HG03439 (cell line): Measurements from ENCODE around the gene GALNT17.

Experiments used
- ATAC-seq: cut with Tn5 transposase; IDR thresholded peaks from one replicate; pipeline ENCODE4 v1.9.1; 2021; ENCODE audit warnings: mild to moderate bottlenecking, moderate library complexity; ENCODE audit not compliant: unreplicated experiment

Gene GALNT17

DNA sequence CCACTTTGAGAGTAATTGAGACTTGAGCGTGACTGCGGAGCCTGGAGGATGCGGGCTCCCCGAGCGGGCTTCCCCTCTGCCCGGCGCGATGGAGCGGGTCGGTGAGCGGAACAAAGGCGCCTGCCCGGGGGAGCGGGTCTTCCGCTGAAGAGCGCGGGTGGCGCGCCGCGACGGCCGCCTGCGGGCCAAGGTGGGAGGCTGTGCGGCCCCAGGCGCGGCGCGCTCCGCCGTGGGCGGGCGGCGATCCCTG, at the start of gene GALNT17:
GALNT17 (plus strand) TSS at position 18 of the 250 bp plus-strand sequence.
- ATAC-seq: no peak

DNA sequence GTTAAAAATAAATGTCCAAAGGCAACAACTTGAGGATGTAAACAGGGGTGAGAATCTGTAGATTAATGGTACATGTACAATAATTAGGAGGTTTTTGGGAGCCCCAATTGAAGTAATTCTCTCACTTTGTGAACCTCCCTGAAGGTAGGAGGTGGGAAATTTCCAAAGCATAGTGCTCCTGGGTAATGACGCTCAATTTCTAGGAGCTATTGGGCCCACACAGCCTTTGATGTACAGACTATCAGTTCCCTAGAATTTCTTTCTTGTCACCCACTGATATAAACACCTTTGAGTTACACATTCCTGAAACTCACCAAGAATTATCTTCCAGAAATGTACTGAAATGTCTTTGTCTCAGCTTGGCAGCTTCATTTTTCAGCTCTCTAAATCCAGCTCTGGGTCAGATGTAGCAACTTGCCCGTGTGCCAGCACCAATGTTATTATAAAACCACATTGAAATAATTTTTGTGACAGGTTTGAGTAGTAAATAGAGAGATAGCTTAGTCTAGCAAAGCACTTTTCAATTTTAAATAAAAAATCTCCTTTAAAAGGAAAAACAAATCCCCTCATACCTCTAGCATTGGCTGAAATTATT, 36.6 kb upstream of the GALNT17 start:
- no peak for ATAC-seq

DNA sequence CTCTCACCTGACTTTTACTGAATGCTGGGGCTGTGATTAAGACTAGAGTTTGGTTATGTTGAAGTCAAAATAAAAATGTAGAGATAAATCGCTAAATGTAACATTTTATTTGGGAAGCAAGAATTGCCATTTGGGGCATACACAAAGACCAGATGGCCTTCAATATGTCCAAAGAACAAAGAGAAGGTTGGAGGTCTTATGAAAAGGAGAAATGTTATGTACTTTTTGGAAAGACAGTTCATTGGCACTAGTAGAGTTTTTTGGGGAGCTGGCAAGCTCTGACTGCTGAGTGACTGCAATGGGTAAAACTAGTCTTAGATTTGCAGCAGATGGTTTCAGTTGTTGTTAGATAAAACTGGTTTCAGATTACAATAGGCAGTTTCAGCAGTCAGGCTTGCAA, 35.6 kb upstream of the GALNT17 start:
- no peak for ATAC-seq

DNA sequence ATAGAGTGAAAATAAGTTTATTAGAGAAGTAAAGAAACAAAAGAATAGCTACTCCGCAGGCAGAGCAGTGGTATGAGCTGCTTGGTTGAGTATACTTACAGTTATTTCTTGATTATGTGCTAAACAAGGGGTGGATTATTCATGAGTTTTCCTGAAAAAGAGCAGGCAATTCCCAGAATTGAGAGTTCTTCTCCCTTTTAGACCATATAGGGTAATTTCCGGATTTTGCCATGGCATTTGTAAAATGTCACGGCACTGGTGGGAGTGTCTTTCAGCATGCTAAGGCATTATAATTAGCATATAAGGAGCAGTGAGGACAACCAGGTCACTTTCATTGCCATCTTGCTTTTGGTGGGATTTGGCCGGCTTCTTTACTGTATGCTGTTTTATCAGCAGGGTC, 25.7 kb upstream of the GALNT17 start:
- ATAC-seq: no peak

DNA sequence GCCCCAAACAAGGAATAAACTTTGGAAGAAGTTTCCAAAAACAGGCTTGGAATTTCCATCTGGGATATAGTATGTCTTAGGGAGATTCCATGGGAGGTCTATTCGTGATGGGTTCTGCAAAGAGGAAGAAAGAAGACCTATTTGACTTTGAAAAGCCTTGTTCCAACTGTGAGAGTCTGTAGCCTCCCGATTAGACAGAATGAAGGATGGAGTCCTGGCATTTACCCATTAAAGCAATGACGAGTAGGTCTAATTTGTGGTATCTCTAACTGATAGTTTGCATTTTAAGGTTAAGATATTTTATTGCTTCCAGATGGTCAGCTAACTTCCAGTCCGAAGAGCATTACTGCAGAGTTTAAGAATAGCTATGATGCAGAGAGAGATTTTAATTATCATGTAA, 19.5 kb upstream of the GALNT17 start:
- ATAC-seq: no peak

DNA sequence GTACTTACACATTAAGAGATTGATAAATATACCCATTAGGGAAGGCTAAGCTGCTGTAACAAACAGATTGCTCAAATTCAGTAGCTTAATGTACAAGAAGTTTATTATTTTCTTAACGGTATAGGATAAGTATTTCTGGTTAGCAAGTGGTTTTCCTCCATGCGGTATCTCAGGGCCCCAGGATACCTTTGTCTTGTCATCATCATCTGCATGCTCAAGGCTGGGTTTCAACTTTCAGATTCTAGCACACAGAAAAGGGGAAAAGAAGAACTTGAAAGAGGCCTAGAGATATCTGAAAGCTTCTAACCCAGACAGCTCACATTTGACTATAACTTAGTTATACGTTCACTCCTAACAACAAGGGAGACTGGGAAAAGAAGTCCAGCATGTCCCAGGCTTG, 11.8 kb upstream of the GALNT17 start:
- no peak for ATAC-seq

DNA sequence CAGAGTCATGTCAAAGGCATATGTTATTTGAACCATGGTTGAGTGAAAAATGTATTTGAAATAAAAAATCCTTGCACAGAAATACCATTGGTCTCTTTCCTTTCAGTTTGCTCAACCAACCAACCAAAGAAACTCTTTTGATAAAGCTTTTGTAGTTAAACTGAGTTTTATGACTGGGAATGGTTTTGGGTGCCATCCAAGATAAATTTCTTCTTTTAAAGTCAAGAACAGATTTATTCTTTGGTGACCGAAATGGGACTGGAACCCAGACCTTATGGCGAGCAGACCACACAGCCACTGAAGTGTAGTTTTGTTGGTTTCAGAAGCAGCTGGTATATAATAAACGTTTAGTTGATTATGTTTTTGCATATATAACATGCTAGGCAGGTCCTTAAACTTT, 2.8 kb upstream of the GALNT17 start:
- no peak for ATAC-seq

DNA sequence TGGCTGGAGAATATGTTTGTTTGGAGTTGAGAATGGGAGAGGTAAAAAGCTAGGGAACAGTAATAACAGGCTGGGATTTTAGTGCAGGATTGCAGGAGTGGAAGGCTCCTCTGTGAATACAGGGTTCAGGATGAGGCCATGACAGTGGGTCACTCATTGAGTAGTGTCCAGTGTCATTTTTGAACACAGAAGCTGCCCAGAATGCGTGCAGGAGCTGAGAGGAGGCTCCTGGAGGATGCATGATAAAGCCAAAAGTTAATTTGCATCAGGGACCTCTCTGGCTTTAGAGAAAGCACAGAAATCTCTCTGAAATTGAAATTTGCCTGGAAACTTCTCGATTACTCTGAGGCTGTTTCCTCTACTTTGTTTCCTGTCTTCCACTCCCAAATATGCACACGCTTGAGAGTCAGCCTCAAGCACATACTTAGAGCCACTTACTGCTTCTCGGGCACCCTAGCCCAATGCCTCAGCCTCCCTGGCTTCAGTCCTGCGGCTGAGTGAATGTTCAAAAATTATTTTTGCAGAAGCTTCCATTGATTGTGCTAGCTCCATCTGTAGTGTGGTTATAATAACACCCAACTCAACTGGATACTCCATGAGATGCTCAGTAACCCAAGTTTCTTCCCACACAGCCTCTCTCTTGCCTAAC, 1.8 kb upstream of the GALNT17 start:
- no peak for ATAC-seq

DNA sequence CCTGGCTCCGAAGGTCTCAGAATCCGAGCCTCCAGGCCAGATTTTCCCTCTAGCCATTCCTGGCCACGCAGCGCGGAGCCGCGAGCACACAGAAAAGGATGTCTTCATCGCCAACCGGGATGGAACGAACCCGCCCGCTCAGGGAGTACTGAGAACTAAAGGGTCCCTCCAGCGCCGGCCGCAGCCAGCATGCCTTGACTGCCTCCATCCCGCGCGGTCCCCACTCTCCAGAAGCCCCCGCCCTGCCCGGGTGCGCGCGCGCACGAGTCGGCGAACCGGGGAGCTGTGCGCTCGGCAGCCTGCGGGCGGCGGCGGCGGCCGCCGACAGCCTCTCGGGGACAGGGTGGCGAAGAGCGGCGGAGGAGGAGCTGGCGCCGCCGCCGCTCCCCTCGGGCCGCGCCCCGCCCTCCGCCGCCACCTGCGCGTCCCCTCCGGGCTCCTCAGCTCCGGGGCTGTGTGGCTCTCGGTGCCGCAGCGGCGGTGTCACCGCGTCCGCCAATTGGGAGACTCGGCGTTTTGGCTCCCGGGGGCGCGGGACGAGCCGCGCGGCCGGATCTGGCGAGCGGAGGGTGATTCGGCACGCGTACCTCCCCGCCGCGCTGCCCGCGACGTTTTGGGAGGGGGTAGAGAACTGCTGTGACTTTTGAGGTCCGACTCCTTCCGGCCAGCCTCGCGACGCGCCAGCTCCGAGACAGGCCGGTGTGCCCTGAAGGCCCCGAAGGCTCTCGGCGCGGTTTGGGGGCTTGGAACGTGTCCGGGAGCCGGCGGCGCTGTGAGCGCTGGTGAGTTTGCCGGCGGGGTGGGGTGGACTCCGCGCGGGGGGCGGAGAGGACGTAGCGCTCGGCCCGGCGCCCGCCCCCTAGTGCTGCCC, 453 bp upstream of the GALNT17 start:
- no peak for ATAC-seq

DNA sequence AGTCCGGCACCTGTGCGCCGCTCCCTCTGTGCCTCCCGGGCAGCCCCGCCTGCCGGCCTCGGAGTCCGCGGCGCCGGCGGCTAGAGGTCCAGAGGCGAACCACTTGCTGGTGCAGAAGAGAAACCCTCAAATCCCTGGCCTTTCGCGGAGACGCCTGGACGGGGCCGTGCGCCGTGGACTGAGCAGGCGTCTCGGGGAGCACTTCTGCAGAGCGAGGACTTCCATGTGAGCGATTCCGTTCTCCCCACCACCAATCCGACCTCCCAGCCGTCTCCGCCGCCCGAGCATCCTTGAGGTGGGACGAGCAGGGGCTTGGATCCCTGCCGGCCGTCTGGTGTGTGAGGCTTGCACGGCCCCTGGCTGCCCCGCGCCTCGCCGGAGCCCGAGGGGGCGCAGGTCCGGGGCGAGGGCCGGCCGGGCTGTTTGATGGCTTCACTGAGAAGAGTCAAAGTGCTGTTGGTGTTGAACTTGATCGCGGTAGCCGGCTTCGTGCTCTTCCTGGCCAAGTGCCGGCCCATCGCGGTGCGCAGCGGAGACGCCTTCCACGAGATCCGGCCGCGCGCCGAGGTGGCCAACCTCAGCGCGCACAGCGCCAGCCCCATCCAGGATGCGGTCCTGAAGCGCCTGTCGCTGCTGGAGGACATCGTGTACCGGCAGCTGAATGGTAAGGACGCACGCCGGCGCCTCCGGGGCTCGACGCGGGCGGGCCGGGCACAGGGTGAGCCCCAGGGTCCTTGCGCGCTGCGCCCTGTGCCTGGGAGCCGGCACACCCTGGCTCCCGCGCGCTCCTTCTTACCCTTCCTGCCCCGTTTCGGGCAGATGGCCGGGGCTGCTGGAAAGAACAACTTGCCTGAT, 660 bp downstream of the GALNT17 start:
- no peak for ATAC-seq

DNA sequence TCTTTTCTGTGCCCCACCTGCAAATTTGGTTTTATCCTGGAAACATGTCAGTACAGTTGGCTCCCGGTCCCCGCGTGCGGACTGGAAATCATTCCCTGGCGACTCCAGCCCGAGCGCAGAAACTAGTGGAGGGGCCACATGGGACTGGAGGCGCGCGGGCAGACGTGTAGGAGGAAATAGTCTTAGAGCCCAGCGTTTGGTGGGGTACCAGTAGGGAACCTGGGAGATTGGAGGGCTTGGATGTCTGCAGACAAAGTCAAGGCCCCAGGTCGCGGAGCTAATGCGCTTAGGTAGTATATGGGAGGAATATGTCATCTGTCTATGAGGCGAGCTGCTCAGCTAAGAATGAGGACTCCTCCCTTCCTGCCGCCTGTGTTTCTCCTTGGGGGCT, 1.3 kb downstream of the GALNT17 start:
- ATAC-seq: no peak

DNA sequence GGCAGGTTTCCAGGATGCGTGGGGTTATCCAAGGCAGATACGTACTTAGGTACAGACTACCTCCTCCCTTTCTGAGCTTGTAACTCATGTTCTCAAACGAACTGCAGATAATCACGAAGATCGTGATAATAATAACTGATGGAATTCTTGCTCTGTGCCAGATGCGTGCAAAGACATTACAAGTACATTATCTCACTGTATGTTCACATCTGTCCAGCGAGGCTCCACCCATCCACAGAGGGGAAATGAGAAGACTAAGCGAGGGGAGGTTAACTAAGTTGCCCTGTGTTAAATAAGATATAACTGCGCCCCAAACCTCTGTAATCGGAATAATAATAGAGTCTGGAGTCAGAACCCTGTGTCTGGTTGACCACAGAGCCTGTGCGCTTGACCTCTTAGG, 1.9 kb downstream of the GALNT17 start:
- ATAC-seq: no peak

DNA sequence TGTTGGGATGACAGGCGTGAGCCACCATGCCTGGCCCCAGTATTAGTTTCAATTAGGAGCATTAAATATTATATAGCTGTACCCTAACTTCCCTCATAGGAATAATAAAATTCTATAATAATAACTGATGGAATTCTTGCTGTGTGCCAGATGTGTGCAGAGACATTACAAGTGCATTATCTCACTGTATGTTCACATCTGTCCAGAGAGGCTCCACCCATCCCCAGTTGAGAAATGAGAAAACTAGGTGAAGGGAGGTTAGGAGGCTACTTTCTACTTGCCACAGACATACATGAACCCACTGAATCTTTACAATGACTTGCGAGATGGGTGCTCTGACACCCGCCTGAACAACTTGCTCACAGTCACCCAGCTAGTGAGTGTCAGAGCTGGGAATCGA, 3.2 kb downstream of the GALNT17 start:
- ATAC-seq: no peak

DNA sequence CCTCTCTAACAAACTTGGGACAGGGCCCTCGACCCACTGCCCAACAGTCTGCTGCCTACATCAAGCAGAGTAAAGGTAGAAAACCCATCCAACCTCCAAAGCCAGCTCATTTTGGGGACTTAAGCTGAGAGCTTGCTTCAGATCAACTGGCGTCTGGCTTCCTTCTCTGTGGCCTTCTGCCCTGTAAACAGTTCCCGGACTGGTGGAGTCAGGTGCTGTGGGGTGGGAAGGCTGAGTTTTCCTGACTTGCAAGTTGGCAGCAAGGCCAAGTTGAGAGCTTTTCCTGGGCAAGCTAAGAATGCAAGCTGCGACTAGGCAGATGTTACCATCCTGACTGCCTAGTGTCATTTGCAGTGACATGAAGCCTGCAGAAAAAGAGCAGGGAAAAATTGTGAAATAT, 3.7 kb downstream of the GALNT17 start:
- ATAC-seq: no peak

DNA sequence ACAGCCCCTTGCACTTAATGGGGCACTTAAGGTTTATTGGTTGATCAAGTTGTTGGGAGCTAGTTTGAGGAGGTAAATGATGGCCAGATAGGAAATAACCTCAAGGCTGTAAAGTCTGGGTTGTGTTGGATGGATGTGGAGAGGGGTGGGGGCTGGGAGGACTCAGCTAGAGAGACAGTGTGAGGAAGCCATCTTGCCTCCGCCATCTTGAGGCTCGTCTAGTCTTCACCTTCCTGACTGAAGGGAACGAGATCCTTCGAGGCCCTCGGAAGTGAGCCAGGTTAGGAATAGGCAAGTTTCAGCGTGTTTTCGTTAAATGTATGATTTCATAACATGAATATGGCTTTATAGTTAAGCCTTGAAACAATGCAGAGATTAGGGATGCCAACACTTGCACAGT, 5.5 kb downstream of the GALNT17 start:
- ATAC-seq: no peak

DNA sequence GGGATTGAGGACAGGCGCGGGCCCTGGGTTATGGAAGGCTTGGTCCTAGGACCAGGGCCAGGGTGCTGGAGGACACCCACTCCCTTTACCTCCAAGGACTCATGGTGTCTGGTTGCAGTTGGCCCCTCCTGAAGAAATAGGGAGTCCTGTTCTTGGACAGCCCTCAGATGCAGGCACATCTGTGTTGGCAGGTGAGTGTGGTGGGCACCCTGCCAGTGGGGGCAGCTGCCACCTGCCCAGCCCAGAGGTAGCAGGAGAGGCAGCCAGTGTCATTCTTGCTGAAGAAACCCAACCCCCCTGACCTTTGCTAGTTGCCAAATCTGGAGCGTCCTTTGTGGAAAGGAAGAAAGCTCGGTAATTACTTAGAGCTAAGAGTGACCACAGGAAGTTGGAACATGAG, 8.3 kb downstream of the GALNT17 start:
- no peak for ATAC-seq

DNA sequence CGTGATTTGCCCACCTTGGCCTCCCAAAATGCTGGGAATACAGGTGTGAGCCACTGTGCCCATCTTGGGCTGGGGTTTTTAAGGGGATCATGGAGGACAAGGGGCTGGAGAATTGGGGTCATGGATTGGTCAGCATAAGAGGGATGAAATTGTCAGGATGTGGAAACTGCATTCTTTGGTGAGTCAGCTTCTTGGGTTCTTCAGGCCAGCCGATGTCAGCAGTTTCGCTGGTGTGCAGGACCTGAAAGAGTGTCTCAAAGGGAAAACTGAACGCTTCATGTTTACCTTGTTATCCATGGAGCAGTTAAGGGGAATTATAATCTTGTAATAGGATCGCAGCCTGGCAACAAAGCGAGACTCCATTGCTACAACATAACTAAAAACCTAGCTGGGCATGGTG, 13.0 kb downstream of the GALNT17 start:
- ATAC-seq: no peak

DNA sequence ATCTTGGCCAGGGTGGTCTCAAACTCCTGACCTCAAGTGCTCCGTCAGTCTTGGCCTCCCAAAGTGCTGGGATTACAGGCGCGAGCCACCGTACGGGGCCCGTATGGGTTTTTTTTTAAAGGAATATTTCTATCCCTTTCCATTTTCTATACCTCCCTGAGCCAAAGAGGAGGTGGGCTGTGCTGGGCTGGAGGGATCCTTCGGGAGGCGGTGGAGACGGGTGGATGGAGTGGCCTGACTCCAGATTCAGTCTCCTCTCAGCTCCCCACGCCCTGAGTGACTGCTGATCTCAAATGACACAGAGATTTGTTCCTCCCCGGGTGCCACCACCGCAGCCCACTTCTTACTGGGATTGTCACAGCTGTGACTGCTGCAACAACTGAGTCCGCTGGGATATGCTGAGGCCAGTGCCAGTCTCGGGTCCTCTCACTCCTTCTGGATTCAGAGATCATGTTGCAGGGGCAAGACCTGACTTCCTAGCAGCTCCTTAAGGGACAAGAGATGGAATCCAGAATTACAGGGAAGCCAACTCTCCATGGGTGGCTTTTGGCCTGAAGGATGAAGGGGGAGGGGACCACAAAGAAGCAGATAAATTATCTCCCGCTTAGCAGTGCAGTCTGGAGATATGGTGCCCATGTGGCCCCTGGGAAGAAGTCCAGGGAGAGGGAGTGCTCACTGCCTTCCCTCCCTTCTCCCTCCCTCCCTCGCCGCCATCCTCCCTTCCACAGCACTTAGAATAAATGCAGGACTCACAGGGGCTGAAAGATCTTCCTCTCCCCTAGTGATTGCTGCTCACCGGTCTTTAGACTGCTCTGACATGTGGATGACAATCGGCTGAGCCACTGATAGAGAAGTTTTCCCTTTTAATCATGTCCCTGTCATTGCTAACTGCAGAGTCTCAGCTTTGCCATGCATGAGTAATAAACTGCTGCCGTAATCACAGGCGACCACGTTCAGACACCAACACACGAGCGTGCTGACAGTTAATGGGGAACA, 14.3 kb downstream of the GALNT17 start:
- no peak for ATAC-seq

DNA sequence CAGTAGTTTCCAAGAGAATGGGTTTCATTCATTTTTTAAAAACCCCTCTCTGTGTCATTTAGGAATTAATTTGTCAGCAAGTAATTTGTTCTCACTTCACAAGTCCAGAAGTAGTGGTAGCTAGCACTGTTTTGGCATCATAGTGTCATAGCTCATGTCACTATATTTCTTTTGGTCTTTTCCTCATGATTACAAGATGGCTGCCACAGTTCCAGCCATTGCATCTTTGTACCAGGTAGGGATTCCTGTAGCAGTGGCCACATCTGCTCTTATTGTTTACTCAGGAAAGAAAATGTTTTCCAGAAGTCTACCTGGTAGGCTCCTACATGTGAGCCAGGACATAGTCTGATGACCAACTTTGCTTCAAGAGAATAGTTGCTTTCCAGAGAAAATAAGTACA, 16.2 kb downstream of the GALNT17 start:
- ATAC-seq: no peak

DNA sequence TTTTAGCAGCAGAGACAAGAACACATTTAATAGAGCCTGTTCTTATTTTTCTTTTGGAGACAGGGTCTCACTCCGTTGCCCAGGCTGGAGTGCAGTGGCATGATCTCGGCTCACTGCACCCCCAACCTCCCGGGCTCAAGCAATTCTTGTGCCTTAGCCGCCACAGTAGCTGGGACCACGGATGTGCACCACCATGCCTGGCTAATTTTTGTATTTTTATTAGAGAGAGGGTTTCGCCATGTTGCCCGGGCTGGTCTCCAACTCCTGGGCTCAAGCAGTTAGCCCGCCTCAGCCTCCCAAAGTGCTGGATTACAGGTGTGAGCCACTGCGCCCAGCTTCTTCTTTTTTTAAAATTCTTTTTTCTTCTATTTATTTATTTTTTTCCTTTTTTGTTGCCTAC, 23.3 kb downstream of the GALNT17 start:
- ATAC-seq: no peak
